ENCODE measurements around the gene LSAMP.

LSAMP gene

DNA sequence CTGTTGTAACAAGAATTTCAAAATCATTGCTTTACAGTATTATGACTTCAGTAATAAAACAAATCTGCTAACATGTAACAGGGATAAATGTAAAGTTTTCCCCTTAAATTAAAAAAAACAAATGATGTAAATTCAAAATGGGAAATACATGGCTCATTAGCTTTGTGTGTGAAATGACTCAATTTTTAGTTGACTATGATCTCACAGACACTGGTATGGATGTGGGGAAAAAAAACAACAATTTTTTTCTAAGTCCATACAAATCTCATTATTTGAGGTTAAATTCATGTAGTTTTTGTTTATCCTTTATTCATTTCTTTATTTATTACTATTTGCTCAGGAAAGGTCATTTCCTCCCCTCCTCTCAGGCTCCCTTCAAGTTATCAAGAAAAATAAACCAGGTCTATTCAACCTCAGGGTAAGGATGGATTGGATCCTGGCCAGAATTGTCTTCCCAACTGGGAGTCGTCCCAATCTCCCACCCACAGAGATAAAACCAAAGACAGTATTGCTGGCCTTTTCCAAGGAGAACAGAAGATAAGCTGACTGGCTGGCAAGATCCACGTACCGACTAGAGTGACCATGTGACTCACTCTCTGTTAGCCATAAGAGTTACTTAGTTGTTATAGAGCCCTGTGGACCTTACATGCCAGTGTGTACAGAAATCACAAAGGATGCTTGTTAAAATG, 448.7 kb downstream of the LSAMP start:
- DNase-seq (ENCODE audit: low read depth, low spot score), result no peak
- no peak overlapping the region for H3K27ac ChIP-seq

DNA sequence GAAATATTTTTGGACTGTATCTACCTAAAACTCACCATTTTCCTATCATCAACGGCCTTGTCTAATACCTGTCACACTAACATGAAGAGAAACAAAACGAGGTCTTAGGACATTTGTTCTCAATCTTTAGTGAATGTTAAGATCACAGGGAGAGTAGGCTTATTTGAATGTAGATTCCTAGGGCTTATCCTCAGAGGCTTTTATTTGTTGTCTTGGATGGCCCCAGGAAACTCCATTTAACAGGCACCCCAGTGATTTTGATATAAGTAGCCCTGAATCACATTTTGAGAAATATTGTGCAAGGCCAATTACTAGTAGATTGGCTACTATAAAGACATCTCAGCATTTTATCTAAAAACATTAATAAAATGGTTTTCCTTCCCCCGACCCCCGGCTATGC, 454.6 kb downstream of the LSAMP start:
- H3K27ac ChIP-seq, result peak overlapping the region; percentile 33
- no peak for DNase-seq (ENCODE audit: low read depth, low spot score)

DNA sequence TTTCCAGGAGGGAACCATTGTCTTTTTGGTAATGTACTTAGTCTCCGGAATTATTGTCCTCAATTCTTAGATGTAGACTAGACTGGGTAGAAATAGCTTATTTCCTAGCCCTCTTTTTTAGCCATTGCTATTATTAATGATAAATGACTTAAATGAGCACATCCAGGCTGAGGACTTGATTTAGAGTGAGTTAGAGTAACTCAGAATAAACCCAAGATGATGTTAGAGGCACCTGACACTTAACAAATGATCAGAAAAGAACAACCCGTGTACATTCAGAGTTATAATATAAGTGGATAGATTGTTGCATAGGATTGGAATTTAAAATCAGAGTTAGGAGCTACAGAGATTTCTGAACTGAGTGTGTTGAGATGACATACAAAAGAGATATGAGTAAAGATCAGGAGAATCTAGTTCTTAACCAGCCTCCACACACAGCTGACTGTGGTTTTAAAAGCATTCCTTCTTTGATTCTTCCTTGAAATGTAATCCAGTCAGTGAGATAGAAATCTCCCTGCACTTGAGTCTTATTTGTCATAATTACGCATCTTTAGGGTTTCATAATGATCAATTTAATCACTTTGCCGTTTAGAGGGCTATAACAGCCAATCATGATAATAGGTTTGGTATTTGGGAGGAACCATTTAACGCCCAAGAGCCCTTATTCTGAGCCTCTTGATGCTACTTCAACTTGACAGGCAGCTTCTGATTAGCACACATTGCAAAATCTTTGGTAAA, 455.4 kb downstream of the LSAMP start:
- DNase-seq (ENCODE audit: low read depth, low spot score), result peak; percentile 44
- peak overlapping the region; percentile 33 for H3K27ac ChIP-seq

DNA sequence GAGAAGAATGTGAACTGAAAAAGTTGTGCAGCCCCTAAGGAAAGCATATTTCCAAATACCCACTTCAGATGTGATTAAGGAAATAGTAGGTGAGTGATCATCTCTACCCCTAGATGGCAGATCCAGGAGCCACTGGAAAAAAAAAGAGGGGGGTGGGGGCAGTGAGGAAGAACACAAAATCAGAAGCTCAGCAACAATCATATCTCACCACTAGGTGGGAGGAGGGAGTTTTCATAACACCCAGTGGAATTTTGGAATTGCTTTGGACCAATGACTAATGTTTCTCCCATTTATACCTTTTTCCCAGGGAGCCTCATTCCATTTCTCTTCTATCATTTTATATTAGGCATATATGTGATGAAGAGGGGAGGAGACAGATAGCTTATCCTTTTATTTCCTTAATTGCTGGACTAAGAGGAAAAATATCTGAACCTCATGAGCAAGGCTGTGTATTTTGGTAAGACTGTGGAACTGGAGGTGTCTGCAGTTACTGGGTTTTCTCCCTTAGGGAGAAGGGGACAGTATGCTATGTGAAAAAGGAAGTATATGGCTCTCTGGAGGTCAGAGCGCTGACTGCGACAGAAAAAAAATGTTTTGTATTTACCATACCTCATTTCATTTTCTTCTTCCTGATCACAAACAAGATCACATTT, 458.6 kb downstream of the LSAMP start:
- DNase-seq (ENCODE audit: low read depth, low spot score), result no peak

DNA sequence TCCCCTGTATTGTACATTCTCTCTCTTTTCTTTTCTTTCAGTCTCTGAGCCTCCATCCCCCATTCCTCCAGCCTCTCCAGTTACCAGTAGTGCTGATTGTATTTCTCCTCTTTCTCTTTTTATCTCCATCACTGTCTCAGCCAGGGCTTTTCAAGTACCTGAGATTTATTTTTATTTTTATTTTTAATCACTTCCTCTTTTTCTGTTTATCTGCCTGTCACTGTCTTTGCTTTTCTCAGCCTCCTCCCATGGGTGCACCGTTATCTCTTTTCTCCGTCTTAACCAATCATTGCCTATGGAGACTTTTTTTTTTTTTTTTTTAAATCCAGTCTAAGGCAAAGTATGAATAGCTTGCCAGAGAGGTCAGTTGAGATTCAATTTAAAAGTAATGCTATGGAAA, 462.7 kb downstream of the LSAMP start:
- no peak for DNase-seq (ENCODE audit: low read depth, low spot score)
- no peak overlapping the region for H3K27ac ChIP-seq

More for the DNA sequence above, 458.6 kb downstream of the LSAMP start:
- no peak overlapping the region for H3K27ac ChIP-seq

DNA sequence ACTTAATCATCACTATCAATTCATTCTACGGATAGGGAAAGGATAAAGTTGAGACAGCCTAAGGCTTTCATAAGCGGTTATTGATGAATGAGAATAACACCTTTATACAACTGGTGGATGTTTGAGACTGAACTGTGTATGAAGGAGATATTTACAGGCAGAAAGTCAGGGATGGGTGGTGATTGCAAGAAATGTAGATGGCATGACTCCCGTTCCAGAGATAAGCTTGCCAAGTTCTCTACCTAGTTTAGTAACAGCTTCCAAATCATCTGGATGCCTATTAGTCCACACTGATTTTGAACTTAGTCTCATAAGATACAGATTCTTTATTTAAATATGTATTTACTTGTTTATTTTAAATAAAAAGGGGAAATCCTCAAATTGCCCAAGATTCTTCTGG, 463.2 kb downstream of the LSAMP start:
- no peak for DNase-seq (ENCODE audit: low read depth, low spot score)
- no peak overlapping the region for H3K27ac ChIP-seq

DNA sequence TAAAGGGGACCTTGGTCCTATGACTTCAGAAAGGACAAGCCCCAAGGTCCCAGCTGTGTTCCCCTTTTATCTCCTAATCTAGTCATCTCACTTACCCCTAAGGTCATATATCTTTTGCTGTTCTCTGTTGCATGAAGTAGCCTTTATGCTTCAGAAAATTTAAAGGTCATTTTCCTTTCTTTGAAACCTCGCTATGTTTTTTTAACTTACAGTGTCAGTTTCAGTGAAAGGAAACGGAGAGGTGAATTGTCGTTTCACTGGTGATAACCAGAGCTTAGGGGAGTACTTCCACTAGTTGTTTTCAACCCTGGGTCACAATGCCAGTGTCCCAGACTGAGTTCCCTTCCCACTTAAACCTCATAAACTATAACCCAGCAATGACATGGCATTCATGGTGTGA, 464.6 kb downstream of the LSAMP start:
- DNase-seq (ENCODE audit: low read depth, low spot score), result no peak
- H3K27ac ChIP-seq, result no peak overlapping the region

DNA sequence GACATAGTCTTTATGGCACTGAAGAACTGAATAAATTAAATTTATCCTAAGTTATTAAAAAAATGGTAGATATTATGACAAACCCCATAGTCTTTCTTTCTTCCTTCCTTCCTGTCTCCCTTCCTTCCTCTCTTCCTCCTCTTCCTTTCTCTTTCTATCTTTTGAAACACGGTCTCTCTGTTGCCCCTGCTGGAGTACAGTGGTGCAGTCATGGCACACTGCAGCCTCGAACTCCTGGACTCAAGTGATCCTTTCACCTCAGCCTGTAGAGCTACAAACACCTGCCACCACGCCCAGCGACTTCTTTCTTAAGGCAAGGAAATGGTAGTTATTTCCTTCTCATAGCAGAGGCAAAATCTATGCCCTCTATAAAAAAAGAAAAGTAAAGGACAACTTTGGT, 467.4 kb downstream of the LSAMP start:
- DNase-seq (ENCODE audit: low read depth, low spot score), result no peak
- no peak overlapping the region for H3K27ac ChIP-seq

DNA sequence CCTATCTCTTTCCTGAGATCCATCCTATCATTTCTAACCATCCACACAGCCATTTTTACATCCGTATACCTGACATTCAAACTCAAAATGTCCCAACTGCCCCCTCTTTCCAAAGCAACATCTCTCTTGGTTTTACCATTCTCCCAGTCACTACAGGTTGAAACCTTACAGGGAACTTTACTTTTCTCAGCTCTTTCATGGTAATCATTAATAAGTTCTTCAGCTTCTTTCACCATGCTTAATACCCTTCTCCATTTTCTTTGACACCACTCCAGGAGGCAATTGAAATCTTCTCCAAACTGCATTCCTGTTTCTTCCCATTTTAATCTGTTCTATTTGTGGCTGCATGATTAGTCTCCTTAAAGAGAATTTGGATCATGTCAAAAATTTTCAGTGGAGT, 469.5 kb downstream of the LSAMP start:
- H3K27ac ChIP-seq, result no peak overlapping the region

DNA sequence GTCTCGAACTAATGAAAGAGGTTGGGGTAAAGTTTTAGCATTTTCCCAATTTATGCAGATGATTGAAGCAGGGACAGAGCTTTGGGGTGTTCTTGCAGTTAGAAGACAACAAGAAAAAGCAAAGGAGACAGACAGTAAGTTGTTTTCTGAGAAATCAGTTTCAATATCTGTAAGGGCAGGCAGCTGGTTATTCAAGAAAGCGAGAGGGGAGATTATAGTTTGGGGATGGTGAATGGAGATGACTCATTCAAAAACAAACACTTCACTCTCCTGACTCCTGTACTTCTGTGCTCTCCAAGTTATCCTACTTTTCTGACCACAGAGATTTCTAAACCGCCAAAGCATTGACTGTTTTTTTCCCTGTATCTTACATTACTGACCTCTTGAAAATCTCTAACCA, 469.9 kb downstream of the LSAMP start:
- H3K27ac ChIP-seq, result no peak overlapping the region
- DNase-seq (ENCODE audit: low read depth, low spot score), result peak; percentile 27

More for the DNA sequence above, 469.5 kb downstream of the LSAMP start:
- DNase-seq (ENCODE audit: low read depth, low spot score), result no peak

DNA sequence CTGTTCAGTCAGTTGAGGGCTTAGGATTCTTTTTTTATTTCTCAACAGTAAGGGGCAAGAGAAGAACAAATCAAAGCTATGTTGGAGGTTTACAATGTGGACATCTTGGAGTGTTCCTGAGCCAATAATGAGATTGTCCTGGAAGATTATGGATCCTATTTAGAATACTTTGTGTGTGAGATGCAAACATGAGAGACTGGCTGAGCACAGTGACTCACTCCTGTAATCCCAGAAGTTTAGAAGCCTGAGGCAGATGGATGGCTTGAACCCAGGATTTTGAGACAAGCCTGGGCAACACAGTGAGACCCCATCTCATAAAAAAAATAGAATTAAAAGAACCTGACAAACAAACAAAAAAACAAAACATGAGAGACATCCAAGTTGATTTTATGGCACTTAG, 470.3 kb downstream of the LSAMP start:
- no peak overlapping the region for H3K27ac ChIP-seq
- DNase-seq (ENCODE audit: low read depth, low spot score), result no peak

DNA sequence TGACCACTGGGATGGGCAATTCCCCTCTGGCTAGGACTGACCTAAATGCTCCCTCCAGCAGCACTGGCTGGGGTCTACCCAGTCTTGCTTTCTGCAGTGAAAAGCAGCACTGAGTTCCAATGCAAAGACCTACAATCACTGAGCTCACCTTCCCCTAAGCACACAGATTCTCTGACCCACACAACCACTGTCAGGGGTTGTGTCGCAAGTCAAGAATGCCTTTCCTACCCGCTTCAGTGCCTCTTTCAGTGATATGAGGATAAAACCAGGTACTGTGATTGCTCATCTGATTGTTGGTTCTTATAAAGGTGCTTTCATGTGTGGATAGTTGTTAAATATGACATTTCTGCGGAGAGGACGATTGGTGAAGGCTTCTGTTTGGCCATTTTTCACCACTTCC, 476.4 kb downstream of the LSAMP start:
- no peak overlapping the region for H3K27ac ChIP-seq
- no peak for DNase-seq (ENCODE audit: low read depth, low spot score)

DNA sequence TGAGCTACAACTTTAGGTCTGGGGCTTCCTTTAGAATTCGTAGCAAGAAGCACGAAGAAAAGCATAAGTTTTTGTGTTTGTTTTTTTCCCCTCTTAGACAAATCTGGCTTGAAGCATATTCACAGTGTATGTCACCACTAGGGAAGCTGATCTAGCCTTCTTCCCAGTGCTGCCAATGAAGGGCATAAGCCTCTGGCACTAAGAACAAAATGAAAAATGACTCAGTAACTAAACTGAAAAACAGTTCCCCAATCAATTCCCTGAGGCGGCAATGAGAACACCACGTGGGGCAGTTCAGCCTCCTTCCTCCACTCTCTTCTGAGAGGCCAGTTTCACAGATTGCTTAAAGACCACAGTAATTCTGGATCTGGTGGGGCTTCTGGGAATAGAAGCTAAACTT, 483.9 kb downstream of the LSAMP start:
- DNase-seq (ENCODE audit: low read depth, low spot score), result no peak
- H3K27ac ChIP-seq, result no peak overlapping the region

DNA sequence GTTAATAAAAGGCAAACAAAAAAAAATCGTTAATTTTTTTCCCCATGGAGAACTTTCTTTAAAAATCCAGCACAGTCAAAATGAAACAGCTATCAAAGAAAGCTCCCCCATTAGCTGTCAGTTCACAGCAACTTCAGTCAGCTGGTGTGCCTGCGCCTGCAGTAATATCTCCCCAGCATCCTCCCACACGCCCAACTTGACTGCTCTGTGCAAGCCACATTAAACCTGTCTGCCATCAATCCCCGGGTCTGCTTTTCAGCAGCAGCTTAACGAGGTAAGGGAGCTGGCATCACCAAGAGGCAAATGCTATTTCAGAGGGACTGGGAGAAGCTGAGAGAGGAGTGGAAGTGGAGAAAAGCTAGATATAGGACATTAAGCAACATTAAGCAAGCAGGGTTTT, 484.5 kb downstream of the LSAMP start:
- no peak overlapping the region for H3K27ac ChIP-seq
- DNase-seq (ENCODE audit: low read depth, low spot score), result no peak

DNA sequence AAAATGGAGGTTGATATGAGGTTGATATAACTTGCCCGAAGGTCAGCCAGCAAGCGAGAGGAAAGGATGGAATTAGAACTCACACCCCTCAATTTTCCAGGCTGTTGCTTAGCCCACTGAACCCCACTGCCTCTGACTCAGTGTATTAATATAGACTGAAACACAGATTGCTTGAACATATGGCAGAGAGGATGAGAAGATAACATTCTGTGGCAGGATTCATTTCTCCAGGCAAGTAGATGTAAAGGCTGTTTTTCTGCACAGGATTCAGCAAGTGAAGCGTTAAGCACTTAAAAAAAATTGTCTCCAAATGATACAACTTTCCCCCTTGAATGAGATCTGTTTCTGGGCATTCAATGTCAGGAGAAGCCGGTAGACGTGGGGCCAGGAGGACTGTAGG, 486.8 kb downstream of the LSAMP start:
- H3K27ac ChIP-seq, result no peak overlapping the region
- no peak for DNase-seq (ENCODE audit: low read depth, low spot score)

DNA sequence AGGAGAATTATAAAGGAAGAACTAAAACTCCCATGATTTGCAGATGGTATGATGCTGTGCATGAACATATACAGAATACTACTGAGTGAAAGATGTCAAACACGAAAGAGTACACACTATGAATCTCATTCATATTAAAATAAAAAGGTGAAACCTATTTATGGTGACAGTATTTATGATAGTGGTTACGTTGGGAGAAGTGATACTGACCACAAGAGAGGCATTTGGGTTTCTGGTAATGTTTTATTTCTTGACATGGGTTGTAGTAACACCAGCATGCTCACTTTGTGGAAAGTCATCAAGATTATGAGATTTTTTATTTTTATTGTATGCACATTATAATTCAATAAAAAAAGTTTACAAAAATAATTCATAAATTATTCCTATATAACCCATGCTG, 498.0 kb downstream of the LSAMP start:
- DNase-seq (ENCODE audit: low read depth, low spot score), result no peak
- no peak overlapping the region for H3K27ac ChIP-seq

DNA sequence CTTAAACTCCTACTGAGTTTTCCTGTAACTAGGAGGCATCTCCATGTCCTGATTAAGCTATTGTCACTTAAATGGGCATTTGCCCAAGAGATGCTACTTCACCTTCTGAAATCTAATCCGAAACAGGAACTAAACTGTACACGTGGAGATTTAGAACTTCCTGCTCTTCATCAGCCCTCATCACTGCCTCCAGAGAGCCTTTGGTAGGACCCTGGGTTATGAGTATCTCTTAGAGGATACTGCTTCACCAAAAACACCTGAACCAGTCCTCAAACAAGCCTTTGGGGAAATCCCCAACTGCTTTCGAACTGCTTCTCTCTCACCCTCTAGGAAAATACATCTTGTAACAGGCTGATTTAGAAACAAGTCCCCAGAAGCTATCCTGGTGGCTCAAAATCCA, 501.7 kb downstream of the LSAMP start:
- DNase-seq (ENCODE audit: low read depth, low spot score), result no peak
- no peak overlapping the region for H3K27ac ChIP-seq

DNA sequence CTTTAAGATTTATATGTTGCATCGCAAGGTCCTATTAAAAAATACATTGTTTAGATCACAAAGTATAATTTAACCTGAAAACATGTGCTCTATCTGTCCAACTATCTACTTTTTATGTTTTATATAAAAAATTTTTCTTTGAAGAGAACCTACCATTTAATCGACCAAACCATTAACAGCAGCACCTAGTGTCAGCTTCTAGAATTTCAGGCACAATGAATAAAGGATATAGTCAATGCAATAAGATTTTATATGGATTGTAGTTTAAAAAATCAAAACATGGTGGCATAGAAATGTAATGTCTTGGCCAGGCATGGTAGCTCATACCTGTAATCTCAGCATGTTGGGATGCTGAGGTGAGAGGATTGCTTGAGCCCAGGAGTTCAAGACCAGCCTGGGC, 508.2 kb downstream of the LSAMP start:
- DNase-seq (ENCODE audit: low read depth, low spot score), result no peak

DNA sequence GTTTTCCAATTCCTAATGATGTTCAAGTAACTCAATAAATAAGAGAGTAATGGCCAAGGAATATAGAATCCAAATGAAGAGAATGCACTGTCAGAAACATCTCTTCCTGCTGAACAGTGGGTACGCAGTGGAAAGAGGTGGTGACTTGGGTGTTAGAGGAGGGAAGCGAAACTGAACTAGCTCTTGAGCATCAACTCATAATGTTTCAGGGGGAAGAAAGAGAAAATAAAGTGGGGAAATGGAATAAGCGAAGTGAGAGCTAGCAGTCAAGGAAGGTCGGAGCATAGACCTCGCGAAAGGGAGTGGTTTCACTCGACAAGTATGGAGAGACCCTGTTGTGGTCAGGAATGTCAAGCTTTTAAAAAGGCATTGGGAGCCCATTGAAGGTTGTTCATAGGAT, 512.5 kb downstream of the LSAMP start:
- no peak for DNase-seq (ENCODE audit: low read depth, low spot score)
- H3K27ac ChIP-seq, result no peak overlapping the region

More for the DNA sequence above, 508.2 kb downstream of the LSAMP start:
- H3K27ac ChIP-seq, result no peak overlapping the region

DNA sequence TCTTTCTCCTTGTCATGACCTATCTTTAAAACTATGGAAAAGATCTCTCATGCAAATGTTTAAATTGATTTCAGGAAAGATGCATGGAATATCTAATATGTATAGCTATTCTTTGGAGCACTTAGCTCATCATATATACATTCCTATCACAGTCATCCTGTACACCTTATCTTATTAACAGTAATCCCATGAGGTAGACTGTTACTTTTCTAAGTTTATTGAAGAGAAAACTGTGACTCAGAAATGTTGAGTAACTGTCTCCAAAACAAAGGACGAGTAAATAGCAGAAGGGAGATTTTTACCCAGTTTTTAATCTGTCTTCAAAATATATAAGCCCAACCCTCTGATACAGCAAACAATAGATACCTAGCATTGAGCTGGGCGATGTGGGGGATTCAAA, 513.7 kb downstream of the LSAMP start:
- DNase-seq (ENCODE audit: low read depth, low spot score), result no peak

DNA sequence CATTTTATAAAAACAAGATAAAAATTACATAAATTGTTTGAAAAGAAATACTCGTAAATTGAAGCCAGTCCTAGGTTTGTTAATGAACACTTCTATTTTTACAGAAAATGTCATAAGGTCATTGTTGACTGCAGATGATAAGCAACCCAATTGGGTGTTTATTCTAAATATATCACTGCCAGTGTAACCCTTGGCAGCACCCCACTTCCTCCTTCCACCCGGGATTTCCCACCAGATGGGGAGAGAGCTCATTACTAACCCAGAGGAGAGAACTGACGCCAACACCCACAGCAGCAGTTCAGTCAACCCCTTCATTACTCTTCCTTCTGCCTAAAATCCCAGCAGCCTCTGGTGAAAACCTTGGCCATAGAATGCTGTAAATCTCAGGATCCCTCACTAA, 514.4 kb downstream of the LSAMP start:
- no peak overlapping the region for H3K27ac ChIP-seq
- no peak for DNase-seq (ENCODE audit: low read depth, low spot score)

More for the DNA sequence above, 513.7 kb downstream of the LSAMP start:
- H3K27ac ChIP-seq, result no peak overlapping the region
